ENCODE measurements around the gene SNX11.
"Not testable (repeated sequence)": the region's sequence is repeated elsewhere in the genome, so short reads cannot be mapped to it uniquely, and the experiment has no call there.

The SNX11 gene, protein sequence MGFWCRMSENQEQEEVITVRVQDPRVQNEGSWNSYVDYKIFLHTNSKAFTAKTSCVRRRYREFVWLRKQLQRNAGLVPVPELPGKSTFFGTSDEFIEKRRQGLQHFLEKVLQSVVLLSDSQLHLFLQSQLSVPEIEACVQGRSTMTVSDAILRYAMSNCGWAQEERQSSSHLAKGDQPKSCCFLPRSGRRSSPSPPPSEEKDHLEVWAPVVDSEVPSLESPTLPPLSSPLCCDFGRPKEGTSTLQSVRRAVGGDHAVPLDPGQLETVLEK

DNA sequence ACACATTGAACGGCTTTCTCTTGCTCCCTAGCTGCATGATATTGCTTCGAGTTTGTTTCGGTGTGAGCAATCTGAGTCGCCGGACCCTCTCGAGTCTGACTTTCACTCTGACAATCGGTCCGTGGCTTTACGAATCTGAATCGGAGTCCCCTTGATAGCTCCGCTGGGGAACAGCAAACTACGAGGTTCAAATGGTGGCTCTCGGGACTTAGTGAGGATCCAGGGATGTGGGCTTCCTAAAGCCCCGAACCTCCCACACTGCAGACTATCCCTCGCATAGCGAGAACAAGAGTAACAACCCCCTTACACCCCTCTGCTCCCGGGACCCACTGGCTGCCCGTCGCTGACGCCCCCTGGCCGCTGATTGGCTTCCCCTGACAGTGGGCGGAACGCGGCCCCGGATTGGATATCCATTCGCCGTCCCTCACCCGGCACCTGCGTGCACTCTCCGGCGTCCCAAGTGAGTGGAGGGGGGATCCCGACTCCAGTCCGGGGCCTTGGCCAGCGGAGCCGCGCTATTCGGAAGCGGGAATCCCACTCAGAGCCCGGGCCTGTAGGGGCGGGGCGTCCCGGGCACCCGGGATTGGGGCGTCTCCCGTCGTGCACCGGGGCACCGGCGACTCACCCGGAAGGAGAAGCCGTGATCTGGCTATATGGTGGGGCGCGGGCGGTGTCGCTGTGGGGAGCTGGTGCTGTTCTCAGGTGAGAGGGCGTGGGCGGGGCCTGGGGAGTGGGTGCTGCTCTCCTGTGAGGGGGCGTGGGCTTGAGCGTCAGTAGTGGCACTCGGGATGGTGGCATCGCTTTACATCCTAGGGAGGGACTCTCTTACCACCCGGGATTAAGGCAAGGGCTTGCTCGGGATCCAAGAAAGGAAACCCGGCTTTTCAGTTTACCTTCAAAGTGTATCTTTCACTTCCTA, at the start of gene SNX11:
TSS of gene SNX11 (plus strand) at position 630 of the 919 bp plus-strand sequence. CDS start 4,278 bp downstream, outside the sequence.
- peak; percentile 23 for DNase-seq

DNA sequence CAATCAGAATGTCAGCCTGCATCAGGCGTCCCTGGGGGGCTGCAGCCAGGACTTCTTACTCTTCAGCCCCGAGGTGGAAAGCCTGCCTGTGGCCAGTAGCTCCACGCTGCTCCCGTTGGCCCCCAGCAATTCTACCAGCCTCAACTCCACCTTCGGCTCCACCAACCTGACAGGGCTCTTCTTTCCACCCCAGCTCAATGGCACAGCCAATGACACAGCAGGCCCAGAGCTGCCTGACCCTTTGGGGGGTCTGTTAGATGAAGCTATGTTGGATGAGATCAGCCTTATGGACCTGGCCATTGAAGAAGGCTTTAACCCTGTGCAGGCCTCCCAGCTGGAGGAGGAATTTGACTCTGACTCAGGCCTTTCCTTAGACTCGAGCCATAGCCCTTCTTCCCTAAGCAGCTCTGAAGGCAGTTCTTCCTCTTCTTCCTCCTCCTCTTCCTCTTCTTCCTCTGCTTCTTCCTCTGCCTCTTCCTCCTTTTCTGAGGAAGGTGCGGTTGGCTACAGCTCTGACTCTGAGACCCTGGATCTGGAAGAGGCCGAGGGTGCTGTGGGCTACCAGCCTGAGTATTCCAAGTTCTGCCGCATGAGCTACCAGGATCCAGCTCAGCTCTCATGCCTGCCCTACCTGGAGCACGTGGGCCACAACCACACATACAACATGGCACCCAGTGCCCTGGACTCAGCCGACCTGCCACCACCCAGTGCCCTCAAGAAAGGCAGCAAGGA, 49.0 kb upstream of the SNX11 start:
- no peak for DNase-seq

DNA sequence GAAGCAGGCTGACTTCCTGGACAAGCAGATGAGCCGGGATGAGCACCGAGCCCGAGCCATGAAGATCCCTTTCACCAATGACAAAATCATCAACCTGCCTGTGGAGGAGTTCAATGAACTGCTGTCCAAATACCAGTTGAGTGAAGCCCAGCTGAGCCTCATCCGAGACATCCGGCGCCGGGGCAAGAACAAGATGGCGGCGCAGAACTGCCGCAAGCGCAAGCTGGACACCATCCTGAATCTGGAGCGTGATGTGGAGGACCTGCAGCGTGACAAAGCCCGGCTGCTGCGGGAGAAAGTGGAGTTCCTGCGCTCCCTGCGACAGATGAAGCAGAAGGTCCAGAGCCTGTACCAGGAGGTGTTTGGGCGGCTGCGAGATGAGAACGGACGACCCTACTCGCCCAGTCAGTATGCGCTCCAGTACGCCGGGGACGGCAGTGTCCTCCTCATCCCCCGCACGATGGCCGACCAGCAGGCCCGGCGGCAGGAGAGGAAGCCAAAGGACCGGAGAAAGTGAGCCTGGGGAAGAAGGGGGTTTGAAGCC, 48.4 kb upstream of the SNX11 start:
- DNase-seq, result no peak

DNA sequence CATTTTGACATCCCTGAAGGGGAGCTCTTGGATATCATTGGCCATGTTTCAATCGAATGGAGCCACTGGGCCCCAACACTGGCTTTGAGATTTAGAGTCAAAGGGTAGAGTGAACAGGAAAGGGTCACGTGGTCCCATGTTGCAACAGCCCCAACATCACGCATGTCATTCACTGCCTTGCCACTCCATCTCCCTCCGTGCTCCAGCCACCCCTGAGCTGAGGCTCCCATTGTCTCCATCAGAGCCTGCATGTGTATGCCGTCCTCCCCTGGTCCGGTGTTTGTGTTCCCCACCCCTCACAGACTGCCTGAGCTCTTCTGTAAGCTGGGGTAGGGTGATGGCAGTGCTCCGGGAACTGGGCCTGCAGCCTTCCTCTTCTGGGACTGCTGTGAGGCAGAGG, 47.3 kb upstream of the SNX11 start:
- DNase-seq, result no peak

DNA sequence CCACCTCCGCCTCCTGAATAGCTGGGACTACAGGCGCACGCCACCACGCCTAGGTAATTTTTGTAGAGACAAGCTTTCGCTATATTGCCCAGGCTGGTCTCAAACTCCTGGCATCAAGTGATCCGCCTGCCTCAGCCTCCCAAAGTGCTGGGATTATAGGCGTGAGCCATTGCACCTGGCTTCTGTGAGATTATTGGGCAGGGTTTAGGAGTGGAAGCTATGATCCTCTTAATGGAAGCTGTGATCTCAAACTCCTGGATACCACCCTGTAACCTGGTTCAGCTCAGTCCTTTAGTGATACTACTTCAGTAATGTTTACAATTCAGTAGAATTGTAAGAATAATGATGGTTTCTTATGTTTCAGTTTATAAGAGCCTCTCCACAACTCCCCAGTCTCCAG, 45.3 kb upstream of the SNX11 start:
- DNase-seq, result no peak

DNA sequence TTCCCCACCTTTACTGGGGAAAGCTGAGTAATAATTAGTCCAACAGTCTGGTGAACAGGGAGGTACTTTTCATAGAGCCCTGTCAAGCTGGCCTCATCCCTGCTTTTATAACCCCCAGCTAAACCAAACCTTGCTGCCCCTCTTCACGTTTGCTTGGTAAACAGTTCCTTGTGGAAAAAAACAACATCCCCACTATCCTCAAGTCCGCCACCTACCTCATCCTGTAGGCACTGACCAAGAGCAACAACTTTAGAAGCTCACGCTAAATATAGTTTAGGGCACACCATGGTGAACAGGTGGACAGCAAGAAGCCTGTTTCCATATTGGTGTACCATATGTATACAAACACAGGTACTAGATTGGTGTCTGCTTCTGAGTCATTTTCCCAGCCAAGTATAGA, 42.9 kb upstream of the SNX11 start:
- no peak for DNase-seq

DNA sequence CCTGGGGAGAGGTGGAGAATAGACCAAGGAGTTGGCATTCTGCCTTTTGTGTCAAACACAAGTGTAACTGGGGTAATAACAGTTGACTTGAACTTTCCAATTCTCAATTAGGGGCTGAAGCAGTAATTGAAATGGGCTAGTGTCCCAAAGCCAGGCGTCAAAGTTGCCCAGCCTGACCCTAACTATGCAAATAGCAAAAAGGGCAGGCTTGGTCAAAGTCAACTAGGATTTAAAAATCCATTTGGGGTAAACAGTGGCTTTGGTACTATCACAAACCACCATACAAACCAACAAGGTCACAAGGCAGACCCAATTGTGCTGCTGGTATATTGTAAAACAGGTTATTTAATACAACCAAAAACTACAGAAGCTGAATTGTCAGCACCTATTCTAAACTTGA, 41.4 kb upstream of the SNX11 start:
- no peak for DNase-seq

DNA sequence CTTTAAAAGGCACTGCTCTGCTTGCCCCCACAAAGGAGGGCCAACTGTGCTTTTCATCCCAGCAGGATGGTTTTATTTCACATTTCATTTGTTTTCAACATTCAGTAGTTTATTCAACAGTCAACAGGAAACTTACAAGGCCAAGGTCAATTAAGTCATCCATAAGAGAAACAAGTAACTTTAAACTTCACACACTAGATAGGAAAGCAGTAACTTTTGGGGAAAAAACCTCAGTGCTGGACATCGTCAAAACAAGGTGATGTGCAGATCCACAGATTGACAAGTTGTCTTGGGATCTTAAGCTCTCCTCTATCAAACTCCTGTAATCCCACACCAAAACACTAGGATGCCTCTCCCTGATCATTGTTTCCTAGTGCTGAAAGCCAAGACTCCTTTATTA, 40.9 kb upstream of the SNX11 start:
- DNase-seq, result no peak

DNA sequence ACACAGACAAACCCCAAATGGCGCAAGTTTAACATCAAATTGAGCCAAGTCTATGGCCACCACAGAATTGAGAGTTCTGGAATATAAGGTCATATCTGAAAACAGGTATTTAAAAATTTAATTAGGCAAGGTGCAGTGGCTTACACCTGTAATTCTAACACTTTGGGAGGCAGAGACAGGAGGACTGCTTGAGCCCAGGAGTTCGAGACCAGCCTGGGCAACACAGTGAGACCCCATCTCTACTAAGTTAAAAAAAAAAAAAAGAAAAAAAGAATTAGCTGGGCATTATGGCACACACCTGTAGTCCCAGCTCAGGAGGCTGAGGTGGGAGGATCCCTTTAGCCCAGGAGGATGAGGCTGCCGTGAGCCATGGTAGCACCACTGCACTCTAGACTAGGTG, 40.3 kb upstream of the SNX11 start:
- DNase-seq, result no peak

DNA sequence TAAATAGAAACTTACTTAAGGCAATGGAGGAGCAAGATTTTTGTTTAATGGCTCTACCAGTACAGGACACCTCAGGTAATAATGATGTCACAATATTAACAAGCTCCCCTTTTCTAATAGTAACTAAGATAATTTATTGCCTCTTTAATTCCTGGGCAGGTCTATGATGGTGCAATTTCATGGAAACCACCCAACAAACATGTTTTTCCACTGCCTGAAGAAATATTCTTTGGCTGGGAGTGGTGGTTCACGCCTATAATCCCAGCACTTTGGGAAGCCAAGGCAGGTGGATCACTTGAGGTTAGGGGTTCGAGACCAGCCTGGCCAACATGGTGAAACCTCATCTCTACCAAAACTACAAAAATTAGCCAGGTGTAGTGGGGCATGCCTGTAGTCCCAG, 39.8 kb upstream of the SNX11 start:
- DNase-seq, result not testable (repeated sequence)

DNA sequence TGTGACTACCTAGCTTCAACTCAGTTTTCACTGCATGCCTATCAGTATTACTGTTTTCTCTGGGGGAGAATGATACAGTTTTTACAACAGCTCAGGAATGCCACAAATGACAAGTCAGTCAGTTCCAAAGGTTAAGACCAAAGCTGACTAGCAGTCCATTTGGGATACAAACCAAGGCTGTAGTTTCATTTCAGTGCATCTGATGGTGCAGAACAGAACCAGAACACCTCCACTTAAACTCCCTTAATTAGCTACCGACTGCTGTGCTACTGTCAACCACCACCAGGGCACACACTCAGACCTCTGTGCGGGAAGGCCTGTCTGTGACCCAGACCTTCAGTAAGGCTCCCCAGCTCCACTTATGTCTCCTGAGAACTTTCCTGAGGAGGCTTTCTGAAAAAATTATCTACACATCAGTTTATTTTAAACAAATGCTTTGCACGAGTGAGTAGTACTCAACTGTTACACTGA, 39.0 kb upstream of the SNX11 start:
- no peak for DNase-seq

DNA sequence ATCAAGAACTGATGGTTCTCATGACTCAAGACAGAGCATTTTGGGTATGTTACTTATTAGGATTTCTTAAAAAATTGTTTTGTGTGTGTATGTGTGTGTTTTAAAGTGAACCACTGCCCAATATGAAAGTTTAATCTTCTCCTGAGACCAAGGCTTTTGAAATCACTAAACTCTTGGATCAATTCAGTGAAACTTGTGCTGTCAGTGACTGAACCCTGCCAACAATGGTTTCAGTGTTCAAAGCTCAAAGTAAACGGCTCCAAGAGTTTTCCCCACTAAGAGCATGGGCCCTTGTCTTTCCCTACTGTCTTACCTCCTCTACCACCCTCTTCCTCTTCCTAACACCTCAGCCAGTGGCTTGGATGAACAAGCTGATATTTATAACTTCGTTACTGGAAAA, 37.4 kb upstream of the SNX11 start:
- no peak for DNase-seq

DNA sequence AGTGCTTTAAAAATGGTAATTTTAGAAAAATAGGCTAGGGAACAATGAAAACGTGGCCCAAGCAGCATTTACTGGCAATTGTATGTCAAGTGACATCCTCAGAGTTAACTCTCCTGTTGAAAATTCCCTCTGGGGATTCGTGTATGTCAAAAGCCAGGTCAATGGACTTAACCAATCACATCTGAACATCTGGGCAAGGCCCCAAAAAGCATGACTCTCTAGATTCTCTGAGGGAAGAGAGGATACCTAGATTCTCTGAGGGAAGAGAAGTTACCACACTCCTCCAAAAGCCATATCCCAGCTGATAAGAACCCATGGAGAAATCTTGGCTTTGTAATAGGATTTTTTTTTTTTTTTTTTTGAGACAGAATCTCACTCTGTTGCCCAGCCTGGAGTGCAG, 35.9 kb upstream of the SNX11 start:
- DNase-seq, result no peak

DNA sequence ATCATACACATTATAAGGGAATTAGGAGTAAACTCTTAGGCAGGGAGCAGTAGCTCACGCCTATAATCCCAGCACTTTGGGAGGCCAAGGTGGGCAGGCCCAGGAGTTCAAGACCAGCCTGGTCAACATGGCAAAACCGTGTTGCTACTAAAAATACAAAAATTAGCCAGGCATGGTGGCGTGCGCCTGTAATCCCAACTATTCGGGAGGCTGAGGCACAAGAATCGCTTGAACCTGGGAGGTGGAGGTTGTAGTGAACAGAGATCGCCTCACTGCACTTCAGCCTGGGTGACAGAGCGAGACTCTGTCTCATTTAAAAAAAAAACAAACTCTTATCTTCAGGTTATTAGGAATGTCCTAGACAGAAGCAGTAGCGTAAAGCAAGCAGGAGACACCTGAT, 34.8 kb upstream of the SNX11 start:
- not testable (repeated sequence) for DNase-seq

DNA sequence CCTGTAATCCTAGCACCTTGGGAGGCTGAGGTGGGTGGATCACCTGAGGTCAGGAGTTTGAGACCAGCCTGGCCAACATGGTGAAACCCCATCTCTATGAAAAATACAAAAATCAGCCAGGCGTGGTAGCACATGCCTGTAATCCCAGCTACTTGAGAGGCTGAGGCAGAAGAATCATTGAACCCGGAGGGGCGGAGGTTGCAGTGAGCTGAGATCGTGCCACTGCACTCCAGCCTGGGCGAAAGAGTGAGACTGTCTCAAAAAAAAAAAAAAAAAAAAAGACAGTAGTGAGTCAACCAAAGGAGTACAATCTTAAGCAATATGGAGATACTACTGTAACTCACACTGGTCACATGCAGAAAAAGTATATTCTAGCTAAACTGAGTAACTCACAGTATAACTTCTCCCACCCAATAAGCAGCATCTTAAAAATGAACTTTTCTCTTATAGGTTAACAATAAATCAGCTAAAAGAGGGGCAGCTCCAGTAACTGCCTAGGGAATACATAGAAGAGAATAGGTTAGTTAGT, 33.9 kb upstream of the SNX11 start:
- not testable (repeated sequence) for DNase-seq

DNA sequence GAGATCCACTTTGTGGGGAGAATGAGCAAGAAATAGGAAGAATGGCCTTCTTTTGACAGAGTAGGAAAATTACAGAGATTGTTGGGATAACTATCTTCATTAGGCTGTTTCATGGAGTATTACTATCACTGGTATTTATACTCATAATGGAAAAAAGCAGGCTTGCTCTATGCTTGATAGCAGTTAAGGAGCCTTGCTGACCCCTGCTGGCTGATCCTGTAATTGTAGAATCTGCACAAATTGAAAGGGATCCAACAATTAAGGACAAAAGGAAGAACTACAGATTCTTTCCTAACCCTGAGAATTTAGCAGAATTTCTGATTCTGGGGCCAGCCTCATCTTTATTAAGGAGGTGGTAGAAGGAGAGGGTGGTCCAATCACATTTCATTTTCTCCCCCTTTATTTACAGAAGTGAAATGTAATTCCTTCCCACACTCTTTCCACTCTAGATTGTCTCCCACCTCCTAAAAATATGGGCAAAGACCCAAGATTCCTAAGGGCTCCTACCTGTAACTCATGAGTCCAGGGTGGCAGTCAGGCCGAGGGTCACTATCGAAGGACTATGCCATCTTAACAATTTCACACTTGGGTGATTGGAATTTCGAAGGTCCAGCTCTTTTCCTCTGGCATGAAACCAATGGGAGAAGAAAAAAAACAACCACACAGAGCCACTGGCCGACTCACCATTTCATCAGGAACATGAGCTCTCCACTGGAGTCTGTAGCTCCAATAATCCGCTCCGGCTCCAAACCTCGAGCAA, 33.1 kb upstream of the SNX11 start:
- no peak for DNase-seq

DNA sequence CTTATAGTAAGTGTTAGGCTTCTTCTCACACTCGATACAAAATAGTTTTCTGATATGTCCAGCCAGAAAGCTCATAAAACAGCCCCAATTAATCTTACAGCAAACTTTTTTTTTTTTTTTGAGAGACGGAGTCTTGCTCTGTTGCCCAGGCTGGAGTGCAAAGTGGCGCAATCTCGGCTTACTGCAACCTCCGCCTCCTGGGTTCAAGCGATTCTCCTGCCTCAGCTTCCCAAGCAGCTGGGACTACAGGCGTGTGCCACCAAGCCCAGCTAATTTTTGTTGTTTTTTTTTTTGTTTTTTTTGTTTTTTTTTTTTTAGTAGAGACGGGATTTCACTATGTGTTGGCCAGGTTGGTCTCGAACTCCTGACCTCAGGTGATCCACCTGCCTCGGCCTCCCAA, 30.4 kb upstream of the SNX11 start:
- DNase-seq, result not testable (repeated sequence)

DNA sequence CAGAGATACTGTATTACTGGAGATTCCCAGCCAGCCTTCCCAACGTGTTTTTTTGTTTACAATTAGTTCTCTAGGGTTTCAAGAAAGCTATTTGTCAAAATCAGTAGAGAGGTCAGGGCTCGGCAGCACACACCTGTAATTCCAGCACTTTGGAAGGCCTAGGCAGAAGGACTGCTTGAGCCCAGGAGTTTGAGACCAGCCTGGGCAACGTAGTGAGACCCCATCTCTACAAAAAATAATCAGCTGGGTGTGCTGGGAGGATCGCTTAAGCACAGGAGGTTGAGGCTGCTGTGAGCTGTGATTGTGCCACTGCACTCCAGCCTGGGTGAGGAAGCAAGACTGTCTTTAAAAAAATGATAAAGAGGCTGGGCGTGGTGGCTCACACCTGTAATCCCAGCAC, 25.7 kb upstream of the SNX11 start:
- DNase-seq, result no peak

DNA sequence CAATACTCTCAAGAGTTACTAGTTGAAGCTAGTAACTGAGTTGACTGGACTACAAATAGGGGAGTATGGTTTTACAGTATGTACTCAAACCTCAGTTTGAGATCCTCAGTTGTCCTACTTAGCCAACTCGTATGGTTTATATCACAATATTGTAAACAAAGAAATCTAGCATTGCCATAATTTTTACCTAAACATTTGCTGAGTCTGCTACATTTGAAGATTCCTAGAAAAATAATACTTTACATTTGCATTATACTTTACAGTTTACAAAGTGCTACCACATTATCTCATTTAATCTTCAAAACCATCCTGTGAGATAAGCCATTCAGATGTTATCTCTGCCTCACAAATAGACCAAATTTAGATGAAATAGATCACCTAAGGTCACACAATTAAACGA, 22.6 kb upstream of the SNX11 start:
- DNase-seq, result no peak

DNA sequence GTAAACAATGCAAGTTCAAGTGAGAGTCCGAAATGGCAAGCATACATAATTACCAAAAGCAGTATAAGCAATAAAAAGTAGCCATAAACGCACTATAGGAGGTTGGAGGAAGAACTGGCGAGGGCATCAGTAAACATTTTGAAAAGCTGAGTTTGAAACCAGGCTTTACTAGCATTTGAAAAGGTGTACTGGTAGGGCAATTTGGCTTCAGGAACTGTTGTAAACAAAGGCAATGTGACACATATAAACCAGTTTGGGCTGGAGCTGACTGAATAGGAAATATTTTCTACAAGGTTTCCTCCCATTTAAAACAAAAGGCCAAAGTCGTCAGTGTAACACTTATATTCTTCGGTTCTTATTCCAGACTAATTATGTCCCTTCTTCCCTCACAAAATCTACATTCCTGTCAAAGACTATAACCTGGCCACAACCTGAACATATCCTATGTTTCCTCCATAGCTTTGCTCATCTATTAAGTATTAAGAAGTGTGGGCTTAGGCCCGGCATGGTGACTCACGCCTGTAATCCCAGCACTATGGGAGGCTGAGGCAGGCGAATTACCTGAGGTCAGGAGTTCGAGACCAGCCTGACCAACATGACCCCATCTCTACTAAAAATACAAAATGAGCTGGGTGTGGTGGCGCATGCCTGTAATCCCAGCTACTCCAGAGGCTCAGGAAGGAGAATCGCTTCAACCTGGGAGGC, 14.1 kb upstream of the SNX11 start:
- DNase-seq, result no peak

DNA sequence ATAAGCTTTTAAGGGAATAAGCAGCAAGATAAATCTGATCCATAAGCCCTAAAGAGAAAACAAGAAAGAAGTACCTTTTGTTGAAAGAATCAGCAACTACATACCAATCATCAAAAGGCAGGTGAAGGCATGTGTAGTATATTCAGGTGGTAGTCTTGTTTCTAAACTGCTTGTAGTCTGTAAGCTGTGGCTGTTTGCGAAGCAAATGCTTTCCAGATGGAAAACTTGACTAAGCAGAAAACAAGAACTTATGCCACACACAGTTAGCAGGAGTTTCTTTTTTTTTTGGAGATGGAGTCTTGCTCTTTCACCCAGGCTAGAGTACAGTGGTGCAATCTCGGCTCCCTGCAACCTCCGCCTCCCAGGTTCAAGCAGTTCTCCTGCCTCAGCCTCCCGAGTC, 12.0 kb upstream of the SNX11 start:
- DNase-seq, result no peak

DNA sequence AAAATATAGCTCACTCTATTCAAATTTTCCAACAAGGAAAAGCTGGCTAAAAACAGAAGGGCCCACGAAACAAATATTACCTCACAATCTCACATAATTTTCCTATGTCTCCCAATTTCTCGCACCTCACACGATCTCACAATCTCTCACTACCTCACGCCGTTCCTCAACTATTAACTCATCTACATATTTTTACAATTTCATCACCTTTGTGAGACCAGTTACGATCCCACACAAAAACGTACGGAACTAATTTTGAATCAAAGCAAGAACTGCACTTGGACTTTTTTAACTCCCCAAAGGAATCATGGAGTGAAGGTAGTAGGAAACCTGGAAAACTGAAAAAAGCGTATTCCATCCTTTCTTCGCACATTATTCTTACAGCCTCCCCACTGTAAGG, 7.4 kb upstream of the SNX11 start:
- DNase-seq, result no peak

Data from SIG-M5 (cell line).